ENCODE data around the gene SELENOO. TPM values are rescaled to one million over a fixed set of nuclear protein-coding genes. Genes with fewer than 3 reads are reported as not detected.

The SELENOO gene
- total RNA-seq, 1 donor from 2014 or later = 23.8 TPM

- Mint-ChIP-seq H3K4me3 (peak overlapping the region; percentile 85), H3K4me1 (ENCODE audit: unreplicated experiment) (no peaks in the 10 kb centered on the region)
These were observed 29.4 kb upstream of the SELENOO start for GRCh38 chr22:50171319-50171964.

GRCh38 chr22:50171965-50172421, 28.8 kb upstream of the SELENOO start:
- H3K36me3 Mint-ChIP-seq = no peaks in the 10 kb centered on the region
- no peak for TF ChIP-seq CTCF (conservative IDR thresholded peaks at IDR 0.05)
- no peaks in the 10 kb centered on the region for H3K9me3 Mint-ChIP-seq
- no peak overlapping the region for H3K27ac Mint-ChIP-seq
- H3K27me3 Mint-ChIP-seq = peaks cover 37% of the 10 kb centered on the region
- H3K4me3 Mint-ChIP-seq = peak overlapping the region; percentile 52
- no peaks in the 10 kb centered on the region for H3K4me1 Mint-ChIP-seq (ENCODE audit: unreplicated experiment)
- no peak for DNase-seq (ENCODE audit: extremely low spot score, unreplicated experiment)

More at GRCh38 chr22:50171319-50171964, 29.4 kb upstream of the SELENOO start:
- H3K27me3 Mint-ChIP-seq = peaks cover 37% of the 10 kb centered on the region
- H3K27ac Mint-ChIP-seq = peak overlapping the region; percentile 58
- DNase-seq (ENCODE audit: extremely low spot score, unreplicated experiment) = no peak
- H3K36me3 Mint-ChIP-seq = no peaks in the 10 kb centered on the region
- no peak for TF ChIP-seq CTCF (conservative IDR thresholded peaks at IDR 0.05)
- no peaks in the 10 kb centered on the region for H3K9me3 Mint-ChIP-seq

GRCh38 chr22:50173311-50173982, 27.4 kb upstream of the SELENOO start:
- Mint-ChIP-seq H3K9me3 (no peaks in the 10 kb centered on the region), H3K27me3 (peaks cover 27% of the 10 kb centered on the region), H3K4me1 (ENCODE audit: unreplicated experiment) (no peaks in the 10 kb centered on the region), H3K36me3 (no peaks in the 10 kb centered on the region), H3K27ac (no peak overlapping the region), H3K4me3 (no peak overlapping the region)
- no peak for DNase-seq (ENCODE audit: extremely low spot score, unreplicated experiment)
- TF ChIP-seq CTCF (conservative IDR thresholded peaks at IDR 0.05) = no peak

GRCh38 chr22:50173983-50174355, 26.8 kb upstream of the SELENOO start:
- Mint-ChIP-seq H3K4me3 (no peak overlapping the region), H3K27ac (no peak overlapping the region), H3K36me3 (no peaks in the 10 kb centered on the region), H3K27me3 (peaks cover 22% of the 10 kb centered on the region), H3K9me3 (no peaks in the 10 kb centered on the region), H3K4me1 (ENCODE audit: unreplicated experiment) (no peaks in the 10 kb centered on the region)
- no peak for DNase-seq (ENCODE audit: extremely low spot score, unreplicated experiment)
- no peak for TF ChIP-seq CTCF (conservative IDR thresholded peaks at IDR 0.05)

- Mint-ChIP-seq H3K27ac (no peak overlapping the region), H3K4me3 (no peak overlapping the region), H3K27me3 (peaks cover 17% of the 10 kb centered on the region), H3K36me3 (no peaks in the 10 kb centered on the region), H3K4me1 (ENCODE audit: unreplicated experiment) (peaks cover 1% of the 10 kb centered on the region), H3K9me3 (no peaks in the 10 kb centered on the region)
- no peak for TF ChIP-seq CTCF (conservative IDR thresholded peaks at IDR 0.05)
- DNase-seq (ENCODE audit: extremely low spot score, unreplicated experiment) = no peak
These were observed 26.2 kb upstream of the SELENOO start for GRCh38 chr22:50174382-50175190.
